Left ventricle myocardium inferior (tissue), 1 donor: ENCODE results near the gene ADORA1. TPM values are rescaled to one million over a fixed set of nuclear protein-coding genes. Genes with fewer than 3 reads are reported as not detected.

Source experiments
- DNase-seq: peaks from one replicate; pipeline ENCODE4 v3.0.0-alpha.2; 2020
- H3K27ac ChIP-seq: fragments of 200-600 bp; replicated peaks from 2 replicates; pipeline ENCODE4 v1.8.0; 2021
- H3K27me3 ChIP-seq: fragments of 200-600 bp; 2 replicates; pipeline ENCODE4 v1.8.0; 2021; ENCODE audit warnings: low read depth
- H3K36me3 ChIP-seq: fragments of 200-600 bp; 2 replicates; pipeline ENCODE4 v1.8.0; 2021
- H3K4me1 ChIP-seq: fragments of 200-600 bp; 2 replicates; pipeline ENCODE4 v1.8.0; 2021
- H3K4me3 ChIP-seq: fragments of 200-600 bp; 2 replicates; pipeline ENCODE4 v1.8.0; 2021; ENCODE audit warnings: mild to moderate bottlenecking, moderate library complexity
- H3K9me3 ChIP-seq: fragments of 200-600 bp; replicated peaks from 2 replicates; pipeline ENCODE4 v1.8.0; 2021
- CTCF ChIP-seq: fragments of 200-600 bp; IDR thresholded peaks from 2 replicates; pipeline ENCODE4 v1.8.0; 2021; ENCODE audit warnings: antibody characterized with exemption, mild to moderate bottlenecking, borderline replicate concordance
- intact Hi-C: fragments of 100-400 bp; cut with micrococcal nuclease; formaldehyde crosslinking; loops from one replicate; pipeline ENCODE4 v1.11.0; 2022
- total RNA-seq: library from RNA; stranded (reverse); fragmentation: NEBNext Ultra II Directional; extraction: Animal tissue kit (Norgen Biotek cat#: 25700); gene quantifications from one replicate; pipeline ENCODE4 v1.2.1, GENCODE V29; 2021
- donor health status: DM: no; HTN: yes; CAD: no; lungs with severe emphysema.

The ADORA1 gene
- total RNA-seq, 1 donor from 2014 or later = 16.4 TPM

GRCh38 chr1:203120325-203121153, 7.0 kb upstream of the ADORA1 start:
- DNase-seq = no peak
- no peak overlapping the region for H3K27ac ChIP-seq
- no peaks in the 10 kb centered on the region for H3K36me3 ChIP-seq
- H3K9me3 ChIP-seq = no peaks in the 10 kb centered on the region
- H3K27me3 ChIP-seq = peaks cover 93% of the 10 kb centered on the region
- H3K4me1 ChIP-seq = peaks cover 15% of the 10 kb centered on the region
- TF ChIP-seq CTCF = no peak
- no peak overlapping the region for H3K4me3 ChIP-seq
- intact Hi-C loops = no loop called here

- intact Hi-C loops = no loop called here
- Histone ChIP-seq H3K27me3 (peaks cover 94% of the 10 kb centered on the region), H3K4me3 (no peak overlapping the region), H3K36me3 (no peaks in the 10 kb centered on the region), H3K9me3 (no peaks in the 10 kb centered on the region), H3K4me1 (peaks cover 21% of the 10 kb centered on the region), H3K27ac (no peak overlapping the region)
- no peak for DNase-seq
- TF ChIP-seq CTCF = no peak
Measured at GRCh38 chr1:203121186-203122015, 6.1 kb upstream of the ADORA1 start.

- Histone ChIP-seq H3K9me3 (no peaks in the 10 kb centered on the region), H3K27me3 (peaks cover 90% of the 10 kb centered on the region), H3K4me1 (peaks cover 29% of the 10 kb centered on the region), H3K36me3 (no peaks in the 10 kb centered on the region), H3K4me3 (no peak overlapping the region), H3K27ac (no peak overlapping the region)
- no peak for TF ChIP-seq CTCF
- DNase-seq = no peak
- intact Hi-C loops = no loop called here
Measured at GRCh38 chr1:203122159-203122558, 5.4 kb upstream of the ADORA1 start.

- Histone ChIP-seq H3K4me3 (no peak overlapping the region), H3K9me3 (no peaks in the 10 kb centered on the region), H3K36me3 (no peaks in the 10 kb centered on the region), H3K4me1 (peaks cover 38% of the 10 kb centered on the region), H3K27me3 (peaks cover 90% of the 10 kb centered on the region), H3K27ac (no peak overlapping the region)
- intact Hi-C loops = no loop called here
- DNase-seq = no peak
- no peak for TF ChIP-seq CTCF
Measured at GRCh38 chr1:203124011-203124410, 3.5 kb upstream of the ADORA1 start.

- Histone ChIP-seq H3K27ac (no peak overlapping the region), H3K9me3 (no peaks in the 10 kb centered on the region), H3K27me3 (peaks cover 84% of the 10 kb centered on the region), H3K36me3 (no peaks in the 10 kb centered on the region), H3K4me3 (no peak overlapping the region), H3K4me1 (peaks cover 45% of the 10 kb centered on the region)
- no peak for DNase-seq
- TF ChIP-seq CTCF = no peak
- intact Hi-C loops = no loop called here
Measured at GRCh38 chr1:203124546-203125317, 2.8 kb upstream of the ADORA1 start.
